Muscle of leg (tissue), 11 donors: ENCODE measurements around the gene DCAF12. TPM values are rescaled to one million over a fixed set of nuclear protein-coding genes. Genes with fewer than 3 reads are reported as not detected.
"Not testable (repeated sequence)": the region's sequence is repeated elsewhere in the genome, so short reads cannot be mapped to it uniquely, and the experiment has no call there.

Experiments used
- DNase-seq: peaks from one replicate; pipeline ENCODE4 v3.0.0; 2013
- H3K27ac ChIP-seq: one replicate; pipeline ENCODE4 v1.5.1; 2013; ENCODE audit warnings: mild to moderate bottlenecking, low read length, control low read depth
- H3K27me3 ChIP-seq: one replicate; pipeline ENCODE4 v1.6.1; 2013; ENCODE audit warnings: low read length; ENCODE audit not compliant: control insufficient read depth, insufficient read depth
- H3K36me3 ChIP-seq: one replicate; pipeline ENCODE4 v1.6.1; 2013; ENCODE audit warnings: low read length; ENCODE audit not compliant: control insufficient read depth, insufficient read depth
- H3K4me1 ChIP-seq: one replicate; pipeline ENCODE4 v1.6.1; 2013; ENCODE audit warnings: low read length; ENCODE audit not compliant: control insufficient read depth, insufficient read depth
- H3K4me3 ChIP-seq: one replicate; pipeline ENCODE4 v1.5.1; 2013; ENCODE audit warnings: low read length, control low read depth
- H3K9me3 ChIP-seq: replicated peaks from 2 replicates; pipeline ENCODE4 v1.6.1; 2013; ENCODE audit warnings: low read depth, low read length; ENCODE audit not compliant: control insufficient read depth
- WGBS: methylation state at CpG from one replicate; pipeline ENCODE4 v1.1.5; 2013; ENCODE audit warnings: missing lambda C conversion rate; ENCODE audit not compliant: insufficient coverage; 5-methylcytosine and 5-hydroxymethylcytosine counted together
- polyA plus RNA-seq, 8 donors: library from polyadenylated mRNA; unstranded; fragments of 120-200 nt; gene quantifications; one replicate each; pipeline versions ENCODE4 v1.2.1 to v1.2.3, GENCODE V29; 2013; ENCODE audit warnings: inconsistent platforms in 1 of 8, low replicate concordance in 1 of 8; ENCODE audit not compliant: insufficient read length in 8 of 8, insufficient read depth in 1 of 8
- total RNA-seq: library from RNA; stranded (reverse); fragments of 120-200 nt; gene quantifications from one replicate; pipeline ENCODE4 v1.2.4, GENCODE V29; 2013

Gene DCAF12
- total and polyA plus RNA-seq, 9 donors, result 18.2 to 42.1 (median 35.3) TPM

GRCh38 chr9:34157318-34157717, 30.8 kb upstream of the DCAF12 start:
- H3K4me3 ChIP-seq, result no peak overlapping the region
- H3K36me3 ChIP-seq, result no peaks in the 10 kb centered on the region
- H3K27ac ChIP-seq, result no peak overlapping the region
- no peaks in the 10 kb centered on the region for H3K27me3 ChIP-seq
- no peak for DNase-seq
- H3K9me3 ChIP-seq, result no peaks in the 10 kb centered on the region
- H3K4me1 ChIP-seq, result no peaks in the 10 kb centered on the region

- DNase-seq, result no peak
- Histone ChIP-seq H3K27ac (no peak overlapping the region), H3K4me3 (no peak overlapping the region), H3K9me3 (no peaks in the 10 kb centered on the region), H3K27me3 (no peaks in the 10 kb centered on the region), H3K36me3 (no peaks in the 10 kb centered on the region), H3K4me1 (no peaks in the 10 kb centered on the region)
- WGBS, result no CpG with 5 or more reads among the region's 1 CpG
These were observed 27.6 kb upstream of the DCAF12 start for GRCh38 chr9:34154057-34154456.

DNA sequence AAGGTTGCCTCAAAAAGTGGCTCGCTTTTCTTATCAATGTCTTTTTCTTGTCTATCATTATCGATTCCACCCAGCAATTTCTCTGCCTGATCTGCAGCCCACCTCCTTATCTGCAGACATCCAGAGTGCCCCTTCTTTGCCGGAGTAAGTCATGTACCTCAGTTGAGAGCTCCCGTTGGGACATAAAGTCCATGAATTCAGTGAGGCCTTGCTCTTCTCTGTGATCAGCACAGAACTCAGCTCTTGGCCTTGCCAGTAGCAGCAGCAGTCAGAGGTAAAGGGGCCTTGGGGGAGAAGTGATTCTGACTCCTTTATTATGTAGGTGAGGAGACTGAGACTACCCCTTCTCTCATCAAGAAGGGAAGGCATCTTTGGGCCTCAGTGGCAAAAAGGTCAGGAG, 24.9 kb upstream of the DCAF12 start:
- H3K4me1 ChIP-seq, result no peaks in the 10 kb centered on the region
- no peaks in the 10 kb centered on the region for H3K27me3 ChIP-seq
- 90% methylated on average over 3 of the region's 4 CpGs for WGBS
- DNase-seq, result no peak
- H3K27ac ChIP-seq, result no peak overlapping the region
- H3K4me3 ChIP-seq, result no peak overlapping the region
- no peaks in the 10 kb centered on the region for H3K9me3 ChIP-seq
- no peaks in the 10 kb centered on the region for H3K36me3 ChIP-seq

- Histone ChIP-seq H3K27me3 (no peaks in the 10 kb centered on the region), H3K4me3 (no peak overlapping the region), H3K27ac (no peak overlapping the region), H3K4me1 (no peaks in the 10 kb centered on the region), H3K9me3 (no peaks in the 10 kb centered on the region), H3K36me3 (no peaks in the 10 kb centered on the region)
- 31% methylated on average over 3 of the region's 3 CpGs for WGBS
- no peak for DNase-seq
These were observed 18.7 kb upstream of the DCAF12 start for GRCh38 chr9:34145165-34145564.

DNA sequence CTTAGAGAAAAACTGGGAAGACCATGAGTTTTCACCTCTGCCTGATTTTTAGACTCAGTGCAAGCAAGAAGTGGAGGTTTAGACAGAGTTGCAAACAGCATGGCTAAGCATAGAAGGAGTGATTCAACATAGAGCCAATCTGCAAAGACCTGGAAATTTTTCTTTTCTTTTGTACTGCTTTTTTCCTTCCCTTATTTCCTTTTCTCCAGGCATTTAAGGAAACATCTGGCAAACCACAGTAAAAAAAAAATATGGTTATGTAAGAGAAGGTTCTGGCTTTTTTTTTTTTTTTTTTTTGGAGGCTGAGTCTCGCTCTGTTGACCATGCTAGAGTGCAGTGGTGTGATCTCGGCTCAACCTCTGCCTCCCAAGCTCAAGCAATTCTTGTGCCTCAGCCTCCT, 16.6 kb upstream of the DCAF12 start:
- Histone ChIP-seq H3K27me3 (no peaks in the 10 kb centered on the region), H3K27ac (no peak overlapping the region), H3K9me3 (no peaks in the 10 kb centered on the region), H3K36me3 (no peaks in the 10 kb centered on the region), H3K4me1 (no peaks in the 10 kb centered on the region), H3K4me3 (no peak overlapping the region)
- WGBS, result no CpG with 5 or more reads among the region's 2 CpGs
- DNase-seq, result no peak

DNA sequence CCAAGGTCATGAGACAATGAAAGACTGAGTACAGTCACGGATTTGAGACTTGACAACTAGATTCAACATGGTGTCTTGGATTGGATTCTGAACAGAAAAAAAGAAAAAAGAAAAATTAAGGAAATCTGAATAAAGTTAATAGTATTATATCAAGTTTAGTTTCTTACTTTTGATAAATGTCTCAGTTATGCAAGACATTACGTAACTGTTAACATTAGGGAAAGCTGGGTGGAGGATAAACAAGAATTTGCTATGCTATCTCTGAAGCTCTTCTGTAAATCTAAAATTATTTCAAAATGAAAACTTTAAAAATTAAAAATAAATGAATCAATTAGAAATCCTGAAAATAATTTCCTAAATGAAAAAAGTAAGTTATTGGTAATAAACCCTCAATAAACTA, 14.4 kb upstream of the DCAF12 start:
- Histone ChIP-seq H3K36me3 (no peaks in the 10 kb centered on the region), H3K27me3 (no peaks in the 10 kb centered on the region), H3K4me1 (no peaks in the 10 kb centered on the region), H3K27ac (no peak overlapping the region), H3K4me3 (no peak overlapping the region), H3K9me3 (no peaks in the 10 kb centered on the region)
- no peak for DNase-seq
- no CpG with 5 or more reads among the region's 2 CpGs for WGBS

- Histone ChIP-seq H3K9me3 (no peaks in the 10 kb centered on the region), H3K27ac (no peak overlapping the region), H3K4me1 (no peaks in the 10 kb centered on the region), H3K36me3 (no peaks in the 10 kb centered on the region), H3K27me3 (no peaks in the 10 kb centered on the region), H3K4me3 (no peak overlapping the region)
- 90% methylated on average over 3 of the region's 5 CpGs for WGBS
- peak; percentile 49 for DNase-seq
These were observed 13.1 kb upstream of the DCAF12 start for GRCh38 chr9:34139477-34140146.

- not testable (repeated sequence) for H3K27ac ChIP-seq, H3K9me3 ChIP-seq, DNase-seq, H3K36me3 ChIP-seq, H3K27me3 ChIP-seq, H3K4me3 ChIP-seq, H3K4me1 ChIP-seq
- WGBS, result no CpG with 5 or more reads among the region's 1 CpG
These were observed 12.1 kb upstream of the DCAF12 start for GRCh38 chr9:34138644-34139043.

DNA sequence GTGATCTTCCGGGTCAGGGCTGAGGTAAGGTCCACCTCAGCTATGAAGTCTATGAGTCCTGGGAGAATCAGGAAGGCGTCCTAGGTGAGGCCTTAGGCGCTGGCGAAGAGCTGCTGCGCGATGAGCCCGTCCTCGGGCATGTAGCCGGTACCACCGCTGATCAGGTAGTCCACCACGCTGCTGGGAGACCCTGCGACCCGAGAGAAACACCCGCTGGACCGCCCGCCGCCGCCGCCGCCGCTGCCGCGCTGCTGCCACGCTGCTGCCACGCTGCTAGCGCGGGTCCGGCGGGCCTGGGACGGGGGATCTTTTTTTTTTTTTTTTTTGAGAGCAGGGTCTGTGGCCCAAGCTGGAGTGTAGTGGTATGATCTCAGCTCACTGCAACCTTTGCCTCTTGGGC, 8.0 kb upstream of the DCAF12 start:
- Histone ChIP-seq H3K27ac (no peak overlapping the region), H3K36me3 (no peaks in the 10 kb centered on the region), H3K4me3 (no peak overlapping the region), H3K27me3 (no peaks in the 10 kb centered on the region), H3K9me3 (no peaks in the 10 kb centered on the region), H3K4me1 (no peaks in the 10 kb centered on the region)
- no peak for DNase-seq
- 92% methylated on average over 18 of the region's 30 CpGs for WGBS

- no peaks in the 10 kb centered on the region for H3K4me1 ChIP-seq
- H3K27ac ChIP-seq, result no peak overlapping the region
- H3K4me3 ChIP-seq, result no peak overlapping the region
- H3K9me3 ChIP-seq, result no peaks in the 10 kb centered on the region
- H3K27me3 ChIP-seq, result no peaks in the 10 kb centered on the region
- no peaks in the 10 kb centered on the region for H3K36me3 ChIP-seq
- no peak for DNase-seq
- 87% methylated on average over 12 of the region's 16 CpGs for WGBS
These were observed 7.0 kb upstream of the DCAF12 start for GRCh38 chr9:34133436-34133949.

GRCh38 chr9:34131571-34131970, 5.1 kb upstream of the DCAF12 start:
- no peak for DNase-seq
- Histone ChIP-seq H3K4me3 (no peak overlapping the region), H3K27ac (no peak overlapping the region), H3K4me1 (peaks cover 4% of the 10 kb centered on the region), H3K9me3 (no peaks in the 10 kb centered on the region), H3K36me3 (no peaks in the 10 kb centered on the region), H3K27me3 (no peaks in the 10 kb centered on the region)
- whole genome bisulfite sequencing, result 78% methylated on average over 5 of the region's 7 CpGs
